ENCODE results near the gene CDH18. TPM values are rescaled to one million over a fixed set of nuclear protein-coding genes. Genes with fewer than 3 reads are reported as not detected.

Gene CDH18
- total RNA-seq, 1 experiment from 2014 or later: 0.86 TPM

DNA sequence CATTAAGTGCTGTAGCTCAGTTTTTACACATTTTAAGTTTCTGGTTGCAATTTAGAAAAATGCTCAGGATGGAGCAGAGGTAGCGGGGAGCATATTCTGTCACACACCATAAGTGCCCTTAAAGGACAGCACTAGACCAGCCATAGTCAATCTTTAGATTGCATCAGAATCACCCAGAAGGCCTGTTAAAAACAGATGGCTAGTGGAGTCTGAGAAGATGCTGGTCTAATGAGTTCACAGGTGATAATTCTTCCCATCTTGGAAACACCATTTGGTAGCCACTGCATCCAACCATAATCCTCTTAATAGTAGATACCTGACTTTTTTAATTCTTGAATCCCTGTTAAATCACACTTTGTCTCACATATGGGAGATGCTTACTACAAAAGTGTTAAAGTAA lies 113.2 kb downstream of the CDH18 start:
- Mint-ChIP-seq H3K27me3 (ENCODE audit: insufficient read depth, unreplicated experiment) (no peaks in the 10 kb centered on the region), H3K4me1 (ENCODE audit: low read depth, unreplicated experiment) (peaks cover 1% of the 10 kb centered on the region), H3K4me3 (ENCODE audit: unreplicated experiment) (no peak overlapping the region), H3K36me3 (ENCODE audit: insufficient read depth, unreplicated experiment) (no peaks in the 10 kb centered on the region), H3K9me3 (ENCODE audit: unreplicated experiment) (no peaks in the 10 kb centered on the region), H3K27ac (ENCODE audit: unreplicated experiment) (no peak overlapping the region)
- H3K9me3 ChIP-seq: no peaks in the 10 kb centered on the region
- H3K4me3 ChIP-seq (ENCODE audit: low read depth, low read length): no peak overlapping the region
- peaks cover 9% of the 10 kb centered on the region for H3K4me1 ChIP-seq
- H3K36me3 ChIP-seq (ENCODE audit: control insufficient read depth, insufficient read depth, low read length): no peaks in the 10 kb centered on the region
- DNase-seq: no peak
- BruUV-seq (replicated peaks): no TSS peak
- TF ChIP-seq, protein P1, sequence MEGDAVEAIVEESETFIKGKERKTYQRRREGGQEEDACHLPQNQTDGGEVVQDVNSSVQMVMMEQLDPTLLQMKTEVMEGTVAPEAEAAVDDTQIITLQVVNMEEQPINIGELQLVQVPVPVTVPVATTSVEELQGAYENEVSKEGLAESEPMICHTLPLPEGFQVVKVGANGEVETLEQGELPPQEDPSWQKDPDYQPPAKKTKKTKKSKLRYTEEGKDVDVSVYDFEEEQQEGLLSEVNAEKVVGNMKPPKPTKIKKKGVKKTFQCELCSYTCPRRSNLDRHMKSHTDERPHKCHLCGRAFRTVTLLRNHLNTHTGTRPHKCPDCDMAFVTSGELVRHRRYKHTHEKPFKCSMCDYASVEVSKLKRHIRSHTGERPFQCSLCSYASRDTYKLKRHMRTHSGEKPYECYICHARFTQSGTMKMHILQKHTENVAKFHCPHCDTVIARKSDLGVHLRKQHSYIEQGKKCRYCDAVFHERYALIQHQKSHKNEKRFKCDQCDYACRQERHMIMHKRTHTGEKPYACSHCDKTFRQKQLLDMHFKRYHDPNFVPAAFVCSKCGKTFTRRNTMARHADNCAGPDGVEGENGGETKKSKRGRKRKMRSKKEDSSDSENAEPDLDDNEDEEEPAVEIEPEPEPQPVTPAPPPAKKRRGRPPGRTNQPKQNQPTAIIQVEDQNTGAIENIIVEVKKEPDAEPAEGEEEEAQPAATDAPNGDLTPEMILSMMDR (IDR thresholded peaks at IDR 0.05; ENCODE audit: insufficient read depth in 1 of 2, low read depth in 1 of 2, low read length in 1 of 2, severe bottlenecking in 1 of 2, unreplicated experiment in 1 of 2): no peak
- intact Hi-C loops (cut with micrococcal nuclease; ENCODE audit: unreplicated experiment): no loop called here
- ChIA-PET CTCF (no interaction called here), POLR2A (no interaction called here)
- H3K27me3 ChIP-seq (replicated peaks; ENCODE audit: control insufficient read depth, insufficient read depth, low read length): no peaks in the 10 kb centered on the region

DNA sequence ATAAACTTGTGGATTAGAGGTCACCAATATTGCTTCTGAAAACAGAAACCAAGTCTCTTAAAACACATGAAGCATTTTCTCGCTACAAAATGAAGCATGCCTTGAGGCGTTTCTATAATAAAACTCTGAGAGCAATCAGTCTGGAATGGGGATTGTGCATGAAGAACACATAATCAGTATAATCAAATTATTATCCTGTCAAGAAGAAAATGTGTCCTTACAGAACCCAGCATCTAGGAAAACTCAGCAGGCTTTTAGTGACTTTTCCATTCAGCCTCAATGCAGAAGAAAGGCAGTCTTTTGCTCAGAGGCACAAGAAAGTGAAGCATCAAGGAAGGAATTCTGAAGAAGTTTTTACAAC lies 121.9 kb downstream of the CDH18 start:
- Mint-ChIP-seq H3K27ac (ENCODE audit: unreplicated experiment) (no peak overlapping the region), H3K4me3 (ENCODE audit: unreplicated experiment) (no peak overlapping the region), H3K27me3 (ENCODE audit: insufficient read depth, unreplicated experiment) (no peaks in the 10 kb centered on the region), H3K36me3 (ENCODE audit: insufficient read depth, unreplicated experiment) (no peaks in the 10 kb centered on the region), H3K9me3 (ENCODE audit: unreplicated experiment) (no peaks in the 10 kb centered on the region), H3K4me1 (ENCODE audit: low read depth, unreplicated experiment) (peaks cover 15% of the 10 kb centered on the region)
- Histone ChIP-seq H3K9me3 (no peaks in the 10 kb centered on the region), H3K27me3 (replicated peaks; ENCODE audit: control insufficient read depth, insufficient read depth, low read length) (no peaks in the 10 kb centered on the region), H3K4me1 (no peaks in the 10 kb centered on the region), H3K36me3 (ENCODE audit: control insufficient read depth, insufficient read depth, low read length) (no peaks in the 10 kb centered on the region), H3K4me3 (ENCODE audit: low read depth, low read length) (no peak overlapping the region)
- no peak for DNase-seq
- ChIA-PET POLR2A (no interaction called here), CTCF (no interaction called here)
- TF ChIP-seq, protein P1 (IDR thresholded peaks at IDR 0.05; ENCODE audit: insufficient read depth in 1 of 2, low read depth in 1 of 2, low read length in 1 of 2, severe bottlenecking in 1 of 2, unreplicated experiment in 1 of 2): no peak
- BruUV-seq (replicated peaks): no TSS peak
- intact Hi-C loops (cut with micrococcal nuclease; ENCODE audit: unreplicated experiment): no loop called here

DNA sequence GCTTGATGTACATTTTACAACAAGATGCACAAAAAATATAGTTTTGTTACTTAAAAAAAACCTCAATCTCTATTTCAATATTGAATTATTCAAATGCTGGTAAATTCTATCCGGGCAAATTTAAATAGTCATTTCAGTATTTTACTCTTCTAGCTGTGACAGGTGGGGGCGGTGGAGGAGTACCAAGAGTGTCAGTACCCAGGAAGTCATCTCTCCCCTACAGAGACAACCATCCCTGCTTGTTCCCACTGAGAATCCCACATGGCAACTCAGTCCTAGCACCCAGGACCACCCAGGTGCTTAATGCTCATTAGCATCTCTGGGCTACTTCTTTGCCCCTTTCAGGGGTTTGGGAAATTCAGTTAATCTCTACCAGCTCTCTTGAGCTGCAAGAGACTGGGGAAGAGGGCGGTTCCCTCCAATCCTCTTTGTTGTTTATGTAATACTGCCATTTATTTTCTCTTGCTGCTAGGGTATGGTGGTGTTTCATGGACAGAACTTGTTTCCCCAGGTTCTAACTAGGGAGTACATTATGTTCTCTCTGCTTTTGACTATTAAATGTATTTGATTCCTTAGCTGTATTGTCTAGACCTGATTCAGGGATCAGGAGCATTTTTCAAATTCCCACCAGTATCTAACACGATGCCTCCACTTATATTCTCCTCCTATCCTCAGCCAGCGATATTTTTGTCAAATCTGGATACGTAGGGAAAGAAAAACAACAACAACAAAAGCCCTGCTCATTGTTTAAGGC lies 122.5 kb downstream of the CDH18 start:
- no peaks in the 10 kb centered on the region for H3K36me3 Mint-ChIP-seq (ENCODE audit: insufficient read depth, unreplicated experiment)
- no peaks in the 10 kb centered on the region for H3K9me3 Mint-ChIP-seq (ENCODE audit: unreplicated experiment)
- CTCF ChIA-PET: no interaction called here
- H3K27me3 Mint-ChIP-seq (ENCODE audit: insufficient read depth, unreplicated experiment): no peaks in the 10 kb centered on the region
- POLR2A ChIA-PET: no interaction called here
- no peak overlapping the region for H3K27ac Mint-ChIP-seq (ENCODE audit: unreplicated experiment)
- intact Hi-C loops (cut with micrococcal nuclease; ENCODE audit: unreplicated experiment): no loop called here
- Histone ChIP-seq H3K36me3 (ENCODE audit: control insufficient read depth, insufficient read depth, low read length) (no peaks in the 10 kb centered on the region), H3K27me3 (replicated peaks; ENCODE audit: control insufficient read depth, insufficient read depth, low read length) (no peaks in the 10 kb centered on the region), H3K9me3 (no peaks in the 10 kb centered on the region), H3K4me3 (ENCODE audit: low read depth, low read length) (no peak overlapping the region), H3K4me1 (no peaks in the 10 kb centered on the region)
- H3K4me1 Mint-ChIP-seq (ENCODE audit: low read depth, unreplicated experiment): peaks cover 15% of the 10 kb centered on the region
- BruUV-seq (replicated peaks): no TSS peak
- no peak for DNase-seq
- H3K4me3 Mint-ChIP-seq (ENCODE audit: unreplicated experiment): no peak overlapping the region
- TF ChIP-seq, protein P1 (IDR thresholded peaks at IDR 0.05; ENCODE audit: insufficient read depth in 1 of 2, low read depth in 1 of 2, low read length in 1 of 2, severe bottlenecking in 1 of 2, unreplicated experiment in 1 of 2): no peak
